Loucy (cell line): ENCODE measurements around the gene TEAD1.

Experiments
- EZH2phosphoT487 ChIP-seq: fragments of 200-600 bp; IDR thresholded peaks from 2 replicates; pipeline ENCODE4 v1.6.1; 2018; ENCODE audit warnings: antibody characterized with exemption, mild to moderate bottlenecking, moderate library complexity, borderline replicate concordance
- TF ChIP-seq, protein P1 (sequence below): fragments of 200-600 bp; sonication (generic); conservative IDR thresholded peaks from 2 replicates; pipeline ENCODE4 v1.5.1; 2014; ENCODE audit warnings: mild to moderate bottlenecking, antibody characterized with exemption, low read length

GRCh38 chr11:12711496-12711895 is 37.3 kb downstream of the TEAD1 start:
- TF ChIP-seq, protein P1, sequence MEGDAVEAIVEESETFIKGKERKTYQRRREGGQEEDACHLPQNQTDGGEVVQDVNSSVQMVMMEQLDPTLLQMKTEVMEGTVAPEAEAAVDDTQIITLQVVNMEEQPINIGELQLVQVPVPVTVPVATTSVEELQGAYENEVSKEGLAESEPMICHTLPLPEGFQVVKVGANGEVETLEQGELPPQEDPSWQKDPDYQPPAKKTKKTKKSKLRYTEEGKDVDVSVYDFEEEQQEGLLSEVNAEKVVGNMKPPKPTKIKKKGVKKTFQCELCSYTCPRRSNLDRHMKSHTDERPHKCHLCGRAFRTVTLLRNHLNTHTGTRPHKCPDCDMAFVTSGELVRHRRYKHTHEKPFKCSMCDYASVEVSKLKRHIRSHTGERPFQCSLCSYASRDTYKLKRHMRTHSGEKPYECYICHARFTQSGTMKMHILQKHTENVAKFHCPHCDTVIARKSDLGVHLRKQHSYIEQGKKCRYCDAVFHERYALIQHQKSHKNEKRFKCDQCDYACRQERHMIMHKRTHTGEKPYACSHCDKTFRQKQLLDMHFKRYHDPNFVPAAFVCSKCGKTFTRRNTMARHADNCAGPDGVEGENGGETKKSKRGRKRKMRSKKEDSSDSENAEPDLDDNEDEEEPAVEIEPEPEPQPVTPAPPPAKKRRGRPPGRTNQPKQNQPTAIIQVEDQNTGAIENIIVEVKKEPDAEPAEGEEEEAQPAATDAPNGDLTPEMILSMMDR: no peak
- TF ChIP-seq EZH2phosphoT487: no peak
